HT-29 (cell line): ENCODE results near the gene TTLL4. TPM values are rescaled to one million over a fixed set of nuclear protein-coding genes. Genes with fewer than 3 reads are reported as not detected.

ENCODE experiments used
- DNase-seq: peaks from one replicate; pipeline ENCODE4 v3.0.0-alpha.2; 2015; ENCODE audit warnings: low spot score
- total RNA-seq: library from RNA; depleted of rRNA; stranded (reverse); fragments of >200 nt; shearing (Covaris generic); gene quantifications from 2 replicates; pipeline ENCODE4 v1.2.3, GENCODE V29; 2014; rRNA removed

TTLL4 gene
- total RNA-seq, 1 experiment from 2014 or later = 33.3 TPM

DNA sequence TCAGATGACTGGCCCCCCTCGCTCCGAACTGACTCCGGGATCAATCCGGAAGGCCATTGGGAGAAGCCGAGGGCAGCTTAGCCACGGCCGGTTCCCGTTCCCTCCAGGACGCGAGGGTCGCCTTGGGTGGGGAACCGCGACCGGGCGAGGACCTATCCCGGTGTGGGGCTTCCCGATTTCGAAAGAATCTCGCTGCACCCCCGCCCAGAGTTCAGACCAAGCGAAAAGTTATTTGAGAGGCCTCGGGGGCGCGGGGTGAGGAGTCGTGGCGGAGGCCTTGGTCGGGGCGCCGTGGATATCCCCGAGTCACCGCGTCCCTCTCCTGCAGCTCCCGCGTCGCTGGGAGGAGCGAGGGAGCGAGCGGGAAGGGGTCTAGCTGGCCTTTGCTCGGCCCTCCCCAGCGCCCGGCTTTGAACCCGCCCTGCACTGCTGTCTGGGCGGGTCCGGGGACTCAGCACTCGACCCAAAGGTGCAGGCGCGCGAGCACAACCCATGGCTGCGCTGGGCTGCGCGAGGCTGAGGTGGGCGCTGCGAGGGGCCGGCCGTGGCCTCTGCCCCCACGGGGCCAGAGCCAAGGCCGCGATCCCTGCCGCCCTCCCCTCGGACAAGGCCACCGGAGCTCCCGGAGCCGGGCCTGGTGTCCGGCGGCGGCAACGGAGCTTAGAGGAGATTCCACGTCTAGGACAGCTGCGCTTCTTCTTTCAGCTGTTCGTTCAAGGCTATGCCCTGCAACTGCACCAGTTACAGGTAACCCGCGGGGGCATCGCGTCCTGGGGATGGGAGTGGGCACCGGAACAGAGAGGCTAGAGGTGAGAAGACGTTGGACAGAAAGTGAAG is 71.3 kb downstream of the TTLL4 start, which contains the start of gene CYP27A1:
Gene CYP27A1, plus strand, starts transcription at position 457 of the 837 bp plus-strand sequence. Its CDS starts 36 bp downstream, at position 493.
- peak; percentile 18 for DNase-seq

DNA sequence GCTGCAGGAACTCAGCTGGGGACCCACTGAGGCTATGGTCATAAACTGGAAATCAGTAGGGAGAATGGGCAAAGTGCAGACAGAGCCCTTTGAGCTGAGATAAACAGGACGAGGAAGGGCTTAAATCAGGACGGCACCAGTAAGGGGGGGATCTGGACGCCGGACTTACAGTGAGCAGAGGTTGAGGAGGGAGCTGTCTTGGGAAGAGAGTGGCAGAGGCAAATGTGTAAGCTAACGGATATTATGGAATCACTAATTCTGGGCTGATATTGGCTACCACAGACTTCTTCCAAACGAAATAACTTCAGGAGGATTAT is 71.9 kb downstream of the TTLL4 start:
- no peak for DNase-seq

DNA sequence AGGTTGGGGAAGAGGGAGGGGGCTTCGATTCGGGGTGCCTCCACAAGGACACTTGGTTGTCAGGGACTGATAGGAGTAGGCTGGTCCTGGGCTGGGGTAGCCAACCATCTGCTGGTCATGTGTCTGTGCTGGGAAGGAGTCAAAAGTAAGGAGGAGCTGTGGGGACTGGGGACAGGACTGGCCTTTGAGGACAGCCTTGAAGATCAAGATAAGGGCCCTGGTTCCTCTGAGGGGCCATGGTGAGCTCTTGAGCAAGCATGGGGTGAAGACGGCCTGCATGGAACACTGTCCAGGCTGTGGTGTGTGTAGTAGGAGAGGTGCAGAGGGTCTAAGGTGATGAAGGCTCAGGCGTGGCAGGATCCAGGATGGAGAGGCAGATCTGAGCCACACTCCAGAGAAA is 73.1 kb downstream of the TTLL4 start:
- DNase-seq = no peak

DNA sequence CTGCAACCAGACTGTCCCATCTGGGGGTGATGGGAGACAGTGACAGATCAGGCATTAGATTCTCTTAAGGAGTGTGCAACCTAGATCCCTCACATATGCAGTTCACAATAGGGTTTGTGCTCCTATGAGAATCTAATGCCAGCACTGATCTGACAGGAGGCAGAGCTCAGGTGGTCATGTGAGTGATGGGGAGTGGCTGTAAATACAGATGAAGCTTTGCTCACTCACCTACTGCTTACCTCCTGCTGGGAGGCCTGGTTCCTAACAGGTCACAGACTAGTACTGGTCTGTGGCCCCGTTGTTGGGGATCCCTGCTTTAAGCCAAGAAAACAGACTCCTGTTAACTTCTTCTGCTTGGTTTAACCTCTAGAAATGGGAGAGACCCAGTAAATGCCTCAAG is 74.5 kb downstream of the TTLL4 start:
- no peak for DNase-seq

DNA sequence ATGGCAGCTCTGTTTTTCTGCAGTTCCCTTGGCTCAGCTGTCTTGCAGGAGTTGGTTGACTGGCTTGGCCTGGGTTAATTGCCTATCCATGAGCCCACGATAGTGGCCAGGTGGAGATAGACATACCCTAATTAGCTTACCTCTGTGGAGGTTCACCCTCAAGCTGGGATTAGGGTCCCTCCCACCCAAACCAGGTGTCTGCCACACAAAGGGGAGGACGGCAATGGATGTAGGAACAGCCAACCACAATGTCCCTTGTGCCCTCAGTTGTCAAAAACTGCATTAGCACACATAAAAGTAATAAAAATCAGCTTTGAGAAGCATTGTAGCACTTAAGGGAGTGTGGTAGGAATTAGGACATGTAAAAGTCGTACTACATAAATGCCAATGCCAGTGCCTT is 75.5 kb downstream of the TTLL4 start:
- no peak for DNase-seq

DNA sequence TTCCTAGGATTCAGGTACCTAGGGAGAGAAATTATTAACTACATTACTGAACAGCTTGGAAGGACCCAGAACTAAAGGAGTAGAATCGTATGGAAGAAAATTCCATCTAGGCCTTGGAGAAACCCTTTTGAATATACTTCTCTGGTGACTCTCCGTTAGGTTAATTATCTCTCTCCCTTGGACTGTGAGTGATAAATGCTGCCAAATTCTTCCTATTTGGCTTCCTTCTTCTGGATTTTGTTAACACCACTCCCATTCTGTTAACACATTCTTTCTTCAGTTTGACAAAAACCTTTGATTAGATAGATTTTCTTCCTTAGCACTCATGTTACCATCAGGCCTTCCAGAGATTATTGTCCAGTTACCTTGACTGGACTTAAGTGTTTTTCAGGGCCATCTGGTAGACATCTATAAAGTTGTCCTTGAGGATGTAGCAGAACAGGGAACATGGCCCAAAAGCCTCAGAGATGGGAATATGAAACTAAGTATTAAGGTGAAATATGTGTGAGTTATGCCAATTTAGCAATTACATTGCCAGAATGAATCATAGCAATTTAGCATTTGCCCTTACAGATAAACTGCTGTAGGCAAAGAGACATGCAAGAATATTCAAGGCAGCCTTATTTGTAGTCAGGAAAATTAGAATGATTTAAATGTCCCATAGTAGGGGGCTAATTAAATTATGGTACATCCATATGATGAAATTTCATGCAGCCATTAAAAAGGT is 78.1 kb downstream of the TTLL4 start:
- DNase-seq = no peak

DNA sequence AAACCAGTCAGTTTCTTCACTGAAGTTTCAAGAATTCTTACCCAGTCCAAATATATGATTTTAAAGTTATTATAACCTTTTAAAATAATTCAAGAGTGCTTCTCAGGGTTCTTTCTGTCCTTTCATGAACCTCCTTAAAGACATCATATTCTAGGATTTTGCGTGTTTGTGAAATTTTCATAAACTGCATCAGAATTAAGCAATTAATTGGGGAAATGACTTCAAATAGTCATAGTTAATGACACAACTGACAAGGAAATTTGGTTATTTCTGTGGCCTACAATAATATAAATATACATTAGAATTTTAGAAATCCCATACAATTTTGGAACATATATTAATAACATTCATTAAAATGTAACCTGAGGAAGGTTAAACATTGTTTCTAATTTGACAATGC is 81.8 kb downstream of the TTLL4 start:
- no peak for DNase-seq

DNA sequence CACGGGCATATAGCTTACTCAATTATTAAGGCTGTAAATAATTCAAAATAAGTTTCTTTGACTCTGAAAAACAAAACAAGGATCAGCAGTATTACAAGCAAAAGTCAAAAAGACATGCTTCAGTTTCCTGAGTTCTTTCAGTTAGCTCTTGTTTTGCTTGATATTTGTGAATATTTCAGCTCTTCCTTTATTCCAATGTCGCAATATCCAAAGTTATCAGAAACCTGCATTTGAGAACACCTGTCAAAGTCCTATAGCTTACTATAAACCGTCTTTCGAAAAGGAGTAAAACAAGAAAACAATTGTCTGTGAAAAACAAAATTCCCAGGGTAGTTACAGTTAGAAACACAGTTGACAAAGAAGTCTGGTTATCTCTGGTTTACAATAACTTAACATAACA is 86.1 kb downstream of the TTLL4 start:
- no peak for DNase-seq

DNA sequence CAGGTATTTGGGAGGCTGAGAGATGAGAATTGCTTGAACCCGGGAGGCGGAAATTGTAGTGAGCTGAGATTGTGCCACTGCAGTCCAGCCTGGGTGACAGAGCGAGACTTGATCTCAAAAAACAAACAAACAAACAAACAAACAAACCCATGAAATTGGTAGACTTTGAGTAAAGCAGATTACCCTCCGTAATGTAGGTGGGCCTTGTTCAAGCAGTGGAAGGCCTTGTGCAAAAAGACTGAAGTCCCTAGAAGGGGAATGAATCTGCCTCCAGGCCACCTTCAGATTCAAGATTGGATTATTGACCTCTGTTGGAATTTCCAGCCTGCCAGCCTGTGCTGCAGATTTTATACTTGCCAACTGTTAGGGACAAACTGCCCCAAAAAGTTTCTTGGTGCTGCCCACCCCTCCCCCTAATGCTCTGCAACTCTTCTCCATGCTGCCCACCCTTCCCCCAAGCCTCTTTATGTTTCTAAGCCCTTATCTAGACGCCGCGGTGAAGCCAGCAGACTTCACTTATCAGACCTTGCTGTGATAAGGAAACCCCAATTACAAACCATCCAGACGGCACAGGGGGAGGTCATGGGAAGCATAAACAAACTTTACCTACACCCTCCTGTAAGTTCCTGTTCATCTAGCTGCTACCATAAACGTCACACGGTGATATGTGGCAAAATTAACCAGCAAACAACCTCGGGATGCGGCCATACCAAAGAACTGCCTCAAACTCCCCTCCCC is 88.3 kb downstream of the TTLL4 start:
- no peak for DNase-seq

DNA sequence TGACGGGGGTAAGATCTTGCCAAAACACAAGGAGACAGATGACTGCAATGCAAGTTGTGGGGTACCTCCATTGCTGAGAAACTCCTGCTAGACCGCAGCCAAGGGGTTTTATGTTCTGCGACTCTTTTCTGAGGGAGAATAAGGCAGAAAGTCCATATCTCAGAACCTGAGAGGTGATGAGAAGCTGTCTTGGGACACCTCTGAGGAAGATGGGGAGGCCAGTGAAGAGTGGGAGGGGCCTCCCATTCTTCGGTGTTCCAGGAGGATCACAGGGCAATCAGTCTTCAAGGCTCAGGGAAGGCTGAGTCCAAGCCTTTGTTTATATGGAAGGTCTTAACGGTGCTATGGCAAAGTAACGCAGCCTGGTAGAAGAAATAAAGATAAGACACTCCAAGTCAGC is 89.4 kb downstream of the TTLL4 start:
- no peak for DNase-seq

DNA sequence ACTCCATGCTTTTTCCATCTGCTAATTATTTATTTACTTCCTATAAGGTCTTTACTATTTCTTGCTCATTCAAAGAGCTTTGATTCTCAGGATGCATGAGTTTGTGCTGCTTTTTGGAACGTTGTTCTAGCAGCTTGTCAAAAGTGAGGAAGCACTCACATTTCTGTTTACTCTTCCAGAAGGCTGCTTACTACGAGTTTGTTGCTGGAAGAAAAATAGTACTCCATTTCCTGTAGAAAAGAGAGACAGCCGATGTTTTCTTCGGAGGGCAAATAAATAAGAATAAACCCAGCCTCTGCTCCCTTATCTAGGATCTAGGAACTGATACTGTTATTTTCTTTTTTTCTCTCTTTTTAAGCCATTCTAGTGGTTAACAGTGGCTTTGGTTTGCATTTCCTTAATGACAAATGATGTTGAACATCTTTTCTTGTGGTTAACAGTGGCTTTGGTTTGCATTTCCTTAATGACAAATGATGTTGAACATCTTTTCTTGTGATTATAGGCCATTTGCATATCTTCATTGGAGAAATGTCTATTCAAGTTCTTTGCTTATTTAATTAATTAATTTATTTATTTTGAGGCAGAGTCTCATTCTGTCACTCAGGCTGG is 91.9 kb downstream of the TTLL4 start:
- DNase-seq = no peak

DNA sequence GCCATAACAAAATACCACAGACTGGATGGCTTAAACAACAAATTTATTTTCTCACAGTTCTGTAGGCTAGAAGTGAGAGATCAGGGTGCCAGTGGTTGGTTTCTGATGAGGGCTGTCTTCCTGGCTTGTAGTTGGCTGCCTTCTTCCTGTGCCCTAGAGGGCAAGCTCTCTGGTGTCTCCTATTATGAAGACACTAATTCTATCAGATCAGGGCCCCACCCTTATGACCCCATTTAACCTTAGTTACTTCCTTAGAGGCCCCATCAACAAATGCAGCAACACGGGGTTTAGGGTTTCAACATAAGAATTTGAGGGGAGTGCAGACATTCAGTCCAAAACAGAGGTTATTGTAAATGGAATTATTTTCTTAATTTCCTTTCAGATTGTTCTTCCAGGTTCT is 94.2 kb downstream of the TTLL4 start:
- no peak for DNase-seq

Other genes starting within 250 kb of the TTLL4 start
- 3.9 and 4.1 TPM in 2 replicates for gene USP37, start 142.5 kb upstream of the TTLL4 start, total RNA-seq
- gene CNOT9, start 142.0 kb upstream of the TTLL4 start, total RNA-seq = 60.1 and 64.3 TPM in 2 replicates
- not detected in 2 replicates for gene PLCD4, start 102.9 kb upstream of the TTLL4 start, total RNA-seq
- 22.9 and 24.3 TPM in 2 replicates for gene ZNF142, start 51.2 kb upstream of the TTLL4 start, total RNA-seq
- gene BCS1L, start 51.2 kb upstream of the TTLL4 start, total RNA-seq = 54.2 and 60.4 TPM in 2 replicates
- gene RNF25, start 38.8 kb upstream of the TTLL4 start, total RNA-seq = 44.6 and 55.8 TPM in 2 replicates
- 17.9 and 22.4 TPM in 2 replicates for gene STK36, start 38.7 kb upstream of the TTLL4 start, total RNA-seq
- 1.4 and 2.4 TPM in 2 replicates for gene CYP27A1, start 71.3 kb downstream of the TTLL4 start, total RNA-seq
- not detected in 2 replicates for gene PRKAG3, start 121.0 kb downstream of the TTLL4 start, total RNA-seq
- gene WNT6, start 149.0 kb downstream of the TTLL4 start, total RNA-seq = not detected in 2 replicates
- gene WNT10A, start 170.0 kb downstream of the TTLL4 start, total RNA-seq = 14.9 and 18.7 TPM in 2 replicates
- gene CDK5R2, start 248.8 kb downstream of the TTLL4 start, total RNA-seq = not detected in 2 replicates